Liver (tissue), 9 donors: ENCODE measurements around the gene ADGRD1. TPM values are rescaled to one million over a fixed set of nuclear protein-coding genes. Genes with fewer than 3 reads are reported as not detected.

Source experiments
- DNase-seq: peaks from one replicate; pipeline ENCODE4 v3.0.0-alpha.2; 2017; ENCODE audit warnings: low spot score
- H3K27ac ChIP-seq, 2 donors: one replicate each; pipeline ENCODE4 v1.7.0; 2013; ENCODE audit warnings: inconsistent platforms in 2 of 2, low read length in 2 of 2, control low read depth in 1 of 2, low read depth in 1 of 2, mild to moderate bottlenecking in 1 of 2
- H3K27me3 ChIP-seq, 4 donors: one replicate each; pipeline versions ENCODE4 v1.6.1 to v1.7.0; 2013; ENCODE audit warnings: low read length in 3 of 4, inconsistent platforms in 1 of 4, mild to moderate bottlenecking in 1 of 4, moderate library complexity in 1 of 4; ENCODE audit not compliant: control insufficient read depth in 4 of 4, insufficient read depth in 4 of 4
- H3K36me3 ChIP-seq, 4 donors: one replicate each; pipeline versions ENCODE4 v1.6.1 to v1.7.0; 2013; ENCODE audit warnings: low read length in 3 of 4, mild to moderate bottlenecking in 3 of 4, low read depth in 1 of 4, moderate library complexity in 1 of 4; ENCODE audit not compliant: control insufficient read depth in 4 of 4, insufficient read depth in 3 of 4
- H3K4me1 ChIP-seq, 4 donors: one replicate each; pipeline versions ENCODE4 v1.6.1 to v1.7.0; 2013; ENCODE audit warnings: low read length in 3 of 4, mild to moderate bottlenecking in 3 of 4, moderate library complexity in 1 of 4; ENCODE audit not compliant: control insufficient read depth in 4 of 4, insufficient read depth in 4 of 4
- H3K4me3 ChIP-seq, 3 donors: one replicate each; pipeline versions ENCODE4 v1.6.1 to v1.7.0; 2013; ENCODE audit warnings: low read length in 3 of 3, control low read depth in 1 of 3, low read depth in 1 of 3, mild to moderate bottlenecking in 1 of 3
- H3K9ac ChIP-seq, 2 donors: one replicate each; pipeline ENCODE4 v1.7.0; 2013; ENCODE audit warnings: low read length in 2 of 2, mild to moderate bottlenecking in 2 of 2, moderate library complexity in 2 of 2, control low read depth in 1 of 2, low read depth in 1 of 2
- H3K9me3 ChIP-seq, 4 donors: one replicate each; pipeline versions ENCODE4 v1.6.1 to v1.7.0; 2013; ENCODE audit warnings: low read length in 3 of 4; ENCODE audit not compliant: control insufficient read depth in 4 of 4
- EGR1 ChIP-seq, 2 donors: IDR thresholded peaks; 2 replicates each; pipeline ENCODE4 v1.6.1; 2016 to 2018; ENCODE audit warnings: antibody characterized with exemption in 2 of 2, low read depth in 2 of 2
- FOXA1 ChIP-seq: IDR thresholded peaks from 2 replicates; pipeline ENCODE4 v1.6.1; 2016; ENCODE audit warnings: antibody characterized with exemption
- FOXA2 ChIP-seq: IDR thresholded peaks from 2 replicates; pipeline ENCODE4 v1.6.1; 2016; ENCODE audit warnings: antibody characterized with exemption
- GABPA ChIP-seq, 2 donors: IDR thresholded peaks in 1 of 2; conservative IDR thresholded peaks in 1 of 2; 2 replicates each; pipeline ENCODE4 v1.6.1; 2016; ENCODE audit warnings: antibody characterized with exemption in 2 of 2, mild to moderate bottlenecking in 1 of 2, moderate library complexity in 1 of 2
- HNF4A ChIP-seq, 2 donors: conservative IDR thresholded peaks; 2 replicates each; pipeline ENCODE4 v1.6.1; 2016; ENCODE audit warnings: antibody characterized with exemption in 2 of 2, mild to moderate bottlenecking in 2 of 2
- HNF4G ChIP-seq: IDR thresholded peaks from 2 replicates; pipeline ENCODE4 v1.6.1; 2016; ENCODE audit warnings: antibody characterized with exemption
- JUND ChIP-seq, 2 donors: IDR thresholded peaks; 2 replicates each; pipeline ENCODE4 v1.6.1; 2016; ENCODE audit warnings: antibody characterized with exemption in 2 of 2
- NR2F2 ChIP-seq: IDR thresholded peaks from 2 replicates; pipeline ENCODE4 v1.6.1; 2016; ENCODE audit warnings: antibody characterized with exemption
- RAD21 ChIP-seq, 2 donors: IDR thresholded peaks; 2 replicates each; pipeline ENCODE4 v1.6.1; 2016; ENCODE audit warnings: antibody characterized with exemption in 2 of 2, mild to moderate bottlenecking in 2 of 2
- REST ChIP-seq: IDR thresholded peaks from 2 replicates; pipeline ENCODE4 v1.6.1; 2016; ENCODE audit warnings: antibody characterized with exemption, mild to moderate bottlenecking
- RXRA ChIP-seq, 2 donors: IDR thresholded peaks; 2 replicates each; pipeline ENCODE4 v1.6.1; 2017 to 2018; ENCODE audit warnings: antibody characterized with exemption in 2 of 2, mild to moderate bottlenecking in 1 of 2
- SP1 ChIP-seq: IDR thresholded peaks from 2 replicates; pipeline ENCODE4 v1.6.1; 2018; ENCODE audit warnings: antibody characterized with exemption, mild to moderate bottlenecking
- TAF1 ChIP-seq: conservative IDR thresholded peaks from 2 replicates; pipeline ENCODE4 v1.6.1; 2016; ENCODE audit warnings: antibody characterized with exemption, mild to moderate bottlenecking
- YY1 ChIP-seq: IDR thresholded peaks from 2 replicates; pipeline ENCODE4 v1.6.1; 2016; ENCODE audit warnings: antibody characterized with exemption, mild to moderate bottlenecking
- ZBTB33 ChIP-seq: IDR thresholded peaks from 2 replicates; pipeline ENCODE4 v1.6.1; 2016; ENCODE audit warnings: antibody characterized with exemption
- WGBS: extraction: QIAGEN DNeasy Blood & Tissue Kit; methylation state at CpG from one replicate; pipeline ENCODE4 v1.1.7; 2013; 5-methylcytosine and 5-hydroxymethylcytosine counted together
- polyA plus RNA-seq, 2 donors: library from polyadenylated mRNA; stranded (reverse) in 1 of 2; unstranded in 1 of 2; fragments of 200-250 nt in 1 of 2; fragments of >200 nt in 1 of 2; fragmentation: Nextera tagmentation in 1 of 2; extraction: Ambion mirVana in 1 of 2; gene quantifications; one replicate each; pipeline versions ENCODE4 v1.2.1 to v1.2.3, GENCODE V29; 2013 to 2015
- total RNA-seq, 2 donors: library from RNA; depleted of rRNA; stranded (reverse); fragments of >200 nt; gene quantifications; one replicate each; pipeline ENCODE4 v1.2.3, GENCODE V29; 2014
- TF ChIP-seq, protein P1 (sequence below): IDR thresholded peaks from 2 replicates; pipeline ENCODE4 v1.6.1; 2016; ENCODE audit warnings: antibody characterized with exemption
- TF ChIP-seq, protein P2 (sequence below): IDR thresholded peaks from 2 replicates; pipeline ENCODE4 v1.6.1; 2016; ENCODE audit warnings: antibody characterized with exemption
- TF ChIP-seq, protein P3 (sequence below): fragments of 150-350 bp; IDR thresholded peaks from 2 replicates; pipeline ENCODE4 v1.5.1; 2017; ENCODE audit warnings: improper control_type of control experiment, low read depth, low read length; ENCODE audit not compliant: missing input control
- donor health status: healthy.
- donor health status: healthy.
- donor health status: healthy.
- donor health status: healthy.
- donor health status: healthy.

The ADGRD1 gene
- total and polyA plus RNA-seq, 4 donors: 2.7 to 7.1 (median 4.6) TPM

DNA sequence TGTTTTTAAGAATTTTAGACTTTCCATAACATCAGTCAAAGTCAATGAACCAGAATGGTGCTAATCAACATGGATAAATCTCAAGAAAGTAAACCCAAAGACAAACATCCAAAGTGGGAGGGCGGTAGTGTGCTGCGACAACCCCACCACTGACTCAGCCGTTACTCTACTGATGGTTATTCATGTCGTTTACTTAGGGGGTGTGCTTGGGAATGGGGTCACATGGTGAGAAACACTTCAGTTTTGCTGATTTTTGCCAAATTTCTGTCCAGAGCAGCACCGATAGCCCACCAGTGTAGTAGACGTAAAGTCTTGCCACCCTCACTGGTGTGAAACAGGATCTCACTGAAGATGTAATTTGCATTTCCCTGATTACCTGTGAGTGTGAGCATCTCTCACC lies 99.9 kb downstream of the ADGRD1 start:
- no peak for TF ChIP-seq YY1
- TF ChIP-seq GABPA (IDR thresholded peaks at IDR 0.05 in 1 of 2, conservative IDR thresholded peaks at IDR 0.05 in 1 of 2): no peak
- TF ChIP-seq SP1: no peak
- TF ChIP-seq FOXA2: no peak
- TF ChIP-seq HNF4G: no peak
- TF ChIP-seq, protein P1, sequence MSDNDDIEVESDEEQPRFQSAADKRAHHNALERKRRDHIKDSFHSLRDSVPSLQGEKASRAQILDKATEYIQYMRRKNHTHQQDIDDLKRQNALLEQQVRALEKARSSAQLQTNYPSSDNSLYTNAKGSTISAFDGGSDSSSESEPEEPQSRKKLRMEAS: no peak
- no peak for TF ChIP-seq RAD21 (IDR thresholded peaks at IDR 0.05)
- no peak for TF ChIP-seq REST
- no peak for TF ChIP-seq EGR1 (IDR thresholded peaks at IDR 0.05; ENCODE audit: low read depth in 2 of 2)
- TF ChIP-seq HNF4A (conservative IDR thresholded peaks at IDR 0.05): no peak
- no peak for TF ChIP-seq FOXA1
- TF ChIP-seq TAF1: no peak
- TF ChIP-seq NR2F2: no peak
- TF ChIP-seq, protein P2, sequence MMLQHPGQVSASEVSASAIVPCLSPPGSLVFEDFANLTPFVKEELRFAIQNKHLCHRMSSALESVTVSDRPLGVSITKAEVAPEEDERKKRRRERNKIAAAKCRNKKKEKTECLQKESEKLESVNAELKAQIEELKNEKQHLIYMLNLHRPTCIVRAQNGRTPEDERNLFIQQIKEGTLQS: no peak
- no peak for TF ChIP-seq ZBTB33
- TF ChIP-seq JUND (IDR thresholded peaks at IDR 0.05): no peak
- no peak for TF ChIP-seq RXRA (IDR thresholded peaks at IDR 0.05)
- TF ChIP-seq, protein P3, sequence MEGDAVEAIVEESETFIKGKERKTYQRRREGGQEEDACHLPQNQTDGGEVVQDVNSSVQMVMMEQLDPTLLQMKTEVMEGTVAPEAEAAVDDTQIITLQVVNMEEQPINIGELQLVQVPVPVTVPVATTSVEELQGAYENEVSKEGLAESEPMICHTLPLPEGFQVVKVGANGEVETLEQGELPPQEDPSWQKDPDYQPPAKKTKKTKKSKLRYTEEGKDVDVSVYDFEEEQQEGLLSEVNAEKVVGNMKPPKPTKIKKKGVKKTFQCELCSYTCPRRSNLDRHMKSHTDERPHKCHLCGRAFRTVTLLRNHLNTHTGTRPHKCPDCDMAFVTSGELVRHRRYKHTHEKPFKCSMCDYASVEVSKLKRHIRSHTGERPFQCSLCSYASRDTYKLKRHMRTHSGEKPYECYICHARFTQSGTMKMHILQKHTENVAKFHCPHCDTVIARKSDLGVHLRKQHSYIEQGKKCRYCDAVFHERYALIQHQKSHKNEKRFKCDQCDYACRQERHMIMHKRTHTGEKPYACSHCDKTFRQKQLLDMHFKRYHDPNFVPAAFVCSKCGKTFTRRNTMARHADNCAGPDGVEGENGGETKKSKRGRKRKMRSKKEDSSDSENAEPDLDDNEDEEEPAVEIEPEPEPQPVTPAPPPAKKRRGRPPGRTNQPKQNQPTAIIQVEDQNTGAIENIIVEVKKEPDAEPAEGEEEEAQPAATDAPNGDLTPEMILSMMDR: no peak
- Histone ChIP-seq H3K9me3 (no peaks in the 10 kb centered on the region), H3K4me3 (no peak overlapping the region), H3K27ac (no peak overlapping the region), H3K36me3 (no peaks in the 10 kb centered on the region), H3K9ac (no peak overlapping the region), H3K4me1 (no peaks in the 10 kb centered on the region), H3K27me3 (no peaks in the 10 kb centered on the region)
- DNase-seq: no peak
- WGBS: 81% methylated on average over 6 of the region's 6 CpGs
